Cardiac muscle cell (in vitro differentiated cells and primary cell): ENCODE results near the gene IL22. TPM values are rescaled to one million over a fixed set of nuclear protein-coding genes. Genes with fewer than 3 reads are reported as not detected.

ENCODE experiments used
- DNase-seq, 2 donors: peaks; one replicate each; pipeline versions ENCODE4 v3.0.0 to v3.0.0-alpha.2; 2010 to 2017; ENCODE audit warnings: low read depth in 1 of 2, low spot score in 1 of 2
- H3K27ac ChIP-seq: fragments of 200-600 bp; sonication (generic); 2 replicates; pipeline ENCODE4 v1.5.1; 2016
- H3K27me3 ChIP-seq: fragments of 200-600 bp; sonication (generic); 2 replicates; pipeline ENCODE4 v1.6.0; 2016; ENCODE audit warnings: control low read depth
- H3K36me3 ChIP-seq: fragments of 200-600 bp; sonication (generic); 2 replicates; pipeline ENCODE4 v1.5.1; 2016; ENCODE audit warnings: control low read depth
- H3K4me1 ChIP-seq: fragments of 200-600 bp; sonication (generic); 2 replicates; pipeline ENCODE4 v1.8.1; 2017; ENCODE audit warnings: low read depth, mild to moderate bottlenecking, mixed run types
- H3K4me3 ChIP-seq: fragments of 200-600 bp; sonication (generic); 2 replicates; pipeline ENCODE4 v1.5.1; 2016; ENCODE audit warnings: mild to moderate bottlenecking
- H3K9me3 ChIP-seq: fragments of 200-600 bp; sonication (generic); 2 replicates; pipeline ENCODE4 v1.5.1; 2017; ENCODE audit warnings: low read depth, mild to moderate bottlenecking, control low read depth
- CTCF ChIP-seq: IDR thresholded peaks from 2 replicates; pipeline ENCODE4 v1.5.1; 2012; ENCODE audit warnings: low read depth, mild to moderate bottlenecking, low read length
- polyA plus RNA-seq: library from polyadenylated mRNA; unstranded; fragments of >200 nt; fragmentation: Nextera tagmentation; extraction: Ambion mirVana; gene quantifications from 2 replicates; pipeline ENCODE4 v1.2.1, GENCODE V29; 2016
- total RNA-seq: library from RNA; depleted of rRNA; stranded (reverse); fragments of >200 nt; gene quantifications from 2 replicates; pipeline ENCODE4 v1.2.3, GENCODE V29; 2016

IL22 gene
- total and polyA plus RNA-seq, 2 experiments from 2014 or later, result not detected

DNA sequence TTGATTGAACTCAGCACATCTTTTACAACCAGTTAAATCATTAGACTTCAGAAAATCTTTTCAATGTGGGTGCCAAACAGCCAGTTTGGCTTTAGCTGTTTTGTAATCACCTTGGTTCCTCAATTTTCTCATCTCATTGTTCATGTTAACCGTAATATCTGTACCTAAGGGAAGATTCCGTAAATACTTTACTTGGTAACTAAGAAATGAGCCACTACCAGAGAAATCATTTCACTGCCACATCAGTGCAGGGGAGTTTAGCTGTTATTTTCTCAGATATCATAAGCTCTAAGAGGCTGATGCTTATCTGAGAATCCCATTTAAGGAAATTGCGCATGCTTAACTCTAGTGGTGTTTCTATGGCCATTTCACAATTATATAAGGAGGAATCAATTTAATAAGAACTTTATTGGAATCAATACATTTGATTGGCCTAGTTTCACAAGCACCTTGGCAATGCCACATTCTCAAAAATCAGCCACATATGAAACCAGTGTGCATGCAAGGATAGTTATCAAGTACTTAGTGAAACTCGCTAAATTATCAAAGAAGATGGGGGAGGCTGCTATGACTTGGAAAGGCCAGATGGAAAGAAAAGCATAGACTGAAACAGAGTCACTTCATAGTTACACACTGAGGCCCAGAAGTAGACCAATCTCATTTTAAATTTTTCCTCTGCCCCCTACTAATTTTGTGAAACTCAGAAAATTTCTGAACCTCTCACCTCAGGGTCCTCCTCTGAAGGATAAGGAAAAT, 28.1 kb upstream of the IL22 start:
- Histone ChIP-seq H3K27ac (no peak overlapping the region), H3K9me3 (no peaks in the 10 kb centered on the region), H3K27me3 (no peaks in the 10 kb centered on the region), H3K4me1 (no peaks in the 10 kb centered on the region), H3K36me3 (no peaks in the 10 kb centered on the region), H3K4me3 (no peak overlapping the region)
- DNase-seq, result no peak
- no peak for TF ChIP-seq CTCF

DNA sequence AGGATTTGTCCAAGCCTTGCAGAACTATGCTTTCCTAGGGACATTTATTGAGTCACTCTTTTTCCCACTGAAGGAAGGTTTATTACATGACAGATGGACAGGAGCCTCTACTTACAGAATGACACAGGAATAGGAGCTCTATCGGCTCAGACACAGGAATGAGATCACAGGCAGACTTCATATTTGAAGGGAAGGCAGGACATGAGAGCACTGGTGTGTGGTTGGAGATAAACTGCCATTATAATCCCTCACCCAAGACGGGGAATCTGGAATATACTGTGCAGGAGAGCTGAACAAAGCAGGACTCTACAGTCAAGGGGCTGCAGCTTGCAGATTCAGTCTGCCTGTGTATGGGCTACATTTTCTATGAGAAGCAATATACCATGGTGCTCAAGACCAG, 26.8 kb upstream of the IL22 start:
- H3K9me3 ChIP-seq, result no peaks in the 10 kb centered on the region
- no peak overlapping the region for H3K27ac ChIP-seq
- no peak overlapping the region for H3K4me3 ChIP-seq
- no peaks in the 10 kb centered on the region for H3K36me3 ChIP-seq
- H3K27me3 ChIP-seq, result no peaks in the 10 kb centered on the region
- H3K4me1 ChIP-seq, result no peaks in the 10 kb centered on the region
- no peak for TF ChIP-seq CTCF
- DNase-seq, result no peak

GRCh38 chr12:68279227-68280054, 26.0 kb upstream of the IL22 start:
- H3K27ac ChIP-seq, result no peak overlapping the region
- H3K36me3 ChIP-seq, result no peaks in the 10 kb centered on the region
- TF ChIP-seq CTCF, result no peak
- peak in 1 of 2 donors; percentile 85 for DNase-seq
- no peaks in the 10 kb centered on the region for H3K27me3 ChIP-seq
- no peaks in the 10 kb centered on the region for H3K9me3 ChIP-seq
- no peak overlapping the region for H3K4me3 ChIP-seq
- no peaks in the 10 kb centered on the region for H3K4me1 ChIP-seq

DNA sequence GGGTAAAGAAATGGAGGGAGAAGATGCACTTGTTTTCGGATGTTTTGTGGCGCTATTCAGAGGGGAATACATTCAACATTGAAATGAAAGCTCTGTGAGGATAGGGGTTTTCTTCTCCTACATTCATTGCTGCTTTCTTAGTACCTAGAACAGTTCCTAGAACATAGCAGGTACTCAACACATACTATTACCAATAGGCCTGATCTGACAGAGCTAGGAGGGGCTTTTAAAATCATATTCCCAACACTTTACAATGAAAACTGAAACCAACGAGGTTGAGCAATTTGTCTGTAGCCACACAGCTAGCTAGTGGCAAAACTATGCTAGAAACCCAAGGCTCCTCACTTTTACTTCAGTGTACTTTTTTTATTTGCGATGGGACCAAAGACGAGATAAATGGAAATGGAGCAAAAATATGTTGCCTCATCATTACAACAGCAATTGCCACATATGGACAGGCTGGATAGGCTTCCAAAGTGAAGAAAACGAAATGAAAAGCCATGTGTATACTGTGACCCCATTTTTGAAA, 23.1 kb upstream of the IL22 start:
- Histone ChIP-seq H3K27me3 (no peaks in the 10 kb centered on the region), H3K27ac (no peak overlapping the region), H3K4me3 (no peak overlapping the region), H3K9me3 (no peaks in the 10 kb centered on the region), H3K4me1 (no peaks in the 10 kb centered on the region), H3K36me3 (no peaks in the 10 kb centered on the region)
- no peak for TF ChIP-seq CTCF
- DNase-seq, result peak in 1 of 2 donors; percentile 43

GRCh38 chr12:68272732-68273131, 19.3 kb upstream of the IL22 start:
- H3K36me3 ChIP-seq, result no peaks in the 10 kb centered on the region
- TF ChIP-seq CTCF, result no peak
- H3K4me1 ChIP-seq, result no peaks in the 10 kb centered on the region

More at GRCh38 chr12:68272732-68273131, 19.3 kb upstream of the IL22 start:
- Histone ChIP-seq H3K4me3 (no peak overlapping the region), H3K27ac (no peak overlapping the region), H3K9me3 (no peaks in the 10 kb centered on the region), H3K27me3 (no peaks in the 10 kb centered on the region)
- no peak for DNase-seq
